WTC11 (cell line): ENCODE results near the gene NFATC2. TPM values are rescaled to one million over a fixed set of nuclear protein-coding genes. Genes with fewer than 3 reads are reported as not detected.

Source experiments
- ATAC-seq: fragments of 200-7000 bp; cut with Tn5 transposase; 2 replicates; pipeline ENCODE4 v1.10.0; 2021; ENCODE audit warnings: mild to moderate bottlenecking, moderate library complexity
- CTCF ChIA-PET: fragments of 300-600 bp; sonication (Branson Sonifier 250); formaldehyde crosslinking; loops from one replicate; lab custom pipeline; 2021; ENCODE audit warnings: antibody characterized with exemption; lab: Charles Lee
- POLR2A ChIA-PET: fragments of 350-600 bp; sonication (Branson Sonifier 250); formaldehyde crosslinking; loops from one replicate; lab custom pipeline; 2021; ENCODE audit warnings: antibody characterized with exemption; lab: Charles Lee
- DNase-seq: peaks from one replicate; pipeline ENCODE4 v3.0.0; 2021; ENCODE audit warnings: low spot score
- H3K27ac Mint-ChIP-seq: 2 replicates; pipeline ENCODE4 v1.8.0; 2021; ENCODE audit warnings: mixed read lengths
- H3K27me3 Mint-ChIP-seq: 2 replicates; pipeline ENCODE4 v1.8.0; 2021; ENCODE audit warnings: low read depth, mild to moderate bottlenecking, moderate library complexity, mixed read lengths
- H3K36me3 Mint-ChIP-seq: 2 replicates; pipeline ENCODE4 v1.8.0; 2021; ENCODE audit warnings: mixed read lengths
- H3K4me1 Mint-ChIP-seq: 2 replicates; pipeline ENCODE4 v1.8.0; 2022; ENCODE audit warnings: mixed read lengths
- H3K4me3 Mint-ChIP-seq: 2 replicates; pipeline ENCODE4 v1.8.0; 2021; ENCODE audit warnings: mild to moderate bottlenecking, moderate library complexity, mixed read lengths
- H3K9me3 Mint-ChIP-seq: 2 replicates; pipeline ENCODE4 v1.8.0; 2021; ENCODE audit warnings: mixed read lengths
- ETV6 ChIP-seq: sonication (generic); formaldehyde crosslinking; IDR thresholded peaks from 2 replicates; pipeline ENCODE4 v1.8.1; 2022; ENCODE audit warnings: mild to moderate bottlenecking, missing genetic modification reagents
- GABPB1 ChIP-seq: sonication (generic); formaldehyde crosslinking; IDR thresholded peaks from 2 replicates; pipeline ENCODE4 v1.8.1; 2023; ENCODE audit warnings: mild to moderate bottlenecking, missing genetic modification reagents
- GTF2I ChIP-seq: fragments of 250-450 bp; sonication (Bioruptor Pico); conservative IDR thresholded peaks from 2 replicates; pipeline ENCODE4 v1.4.0; 2021; ENCODE audit warnings: mild to moderate bottlenecking
- HMGA2 ChIP-seq: fragments of 250-450 bp; sonication (Bioruptor Pico); IDR thresholded peaks from 2 replicates; pipeline ENCODE4 v1.4.0; 2021; ENCODE audit warnings: mild to moderate bottlenecking, moderate library complexity
- NFE2L1 ChIP-seq: sonication (generic); formaldehyde crosslinking; IDR thresholded peaks from 2 replicates; pipeline ENCODE4 v1.8.1; 2023; ENCODE audit warnings: missing genetic modification reagents
- NR1H2 ChIP-seq: sonication (generic); formaldehyde crosslinking; IDR thresholded peaks from 2 replicates; pipeline ENCODE4 v1.9.0; 2021; ENCODE audit warnings: mild to moderate bottlenecking, moderate library complexity, missing genetic modification reagents
- OVOL2 ChIP-seq: fragments of 250-450 bp; sonication (Bioruptor Pico); IDR thresholded peaks from 2 replicates; pipeline ENCODE4 v1.9.0; 2021; ENCODE audit warnings: mild to moderate bottlenecking, borderline replicate concordance
- SOX15 ChIP-seq: fragments of 250-450 bp; sonication (Bioruptor Pico); IDR thresholded peaks from 2 replicates; pipeline ENCODE4 v1.9.0; 2021; ENCODE audit warnings: mild to moderate bottlenecking
- SP1 ChIP-seq: sonication (generic); formaldehyde crosslinking; conservative IDR thresholded peaks from 2 replicates; pipeline ENCODE4 v1.8.1; 2022; ENCODE audit warnings: missing genetic modification reagents
- TCF7 ChIP-seq: sonication (generic); formaldehyde crosslinking; IDR thresholded peaks from 2 replicates; pipeline ENCODE4 v1.8.0; 2022; ENCODE audit warnings: mild to moderate bottlenecking, low read depth, missing genetic modification reagents, moderate library complexity
- TEAD4 ChIP-seq: sonication (generic); formaldehyde crosslinking; IDR thresholded peaks from 2 replicates; pipeline ENCODE4 v1.8.0; 2022; ENCODE audit warnings: mild to moderate bottlenecking, missing genetic modification reagents
- ZBTB21 ChIP-seq: sonication (generic); formaldehyde crosslinking; IDR thresholded peaks from 2 replicates; pipeline ENCODE4 v1.8.1; 2023; ENCODE audit warnings: mild to moderate bottlenecking, missing genetic modification reagents, borderline replicate concordance
- ZNF121 ChIP-seq: sonication (generic); formaldehyde crosslinking; IDR thresholded peaks from 2 replicates; pipeline ENCODE4 v1.8.0; 2023; ENCODE audit warnings: missing genetic modification reagents
- ZNF317 ChIP-seq: sonication (generic); formaldehyde crosslinking; IDR thresholded peaks from 2 replicates; pipeline ENCODE4 v1.8.1; 2023; ENCODE audit warnings: low read depth, mild to moderate bottlenecking, moderate library complexity, missing genetic modification reagents, borderline replicate concordance
- ZNF671 ChIP-seq: fragments of 250-450 bp; sonication (Bioruptor Pico); IDR thresholded peaks from 2 replicates; pipeline ENCODE4 v1.8.0; 2021; ENCODE audit warnings: mild to moderate bottlenecking
- total RNA-seq: library from RNA; stranded (reverse); gene quantifications from 3 replicates; pipeline ENCODE4 v1.2.3, GENCODE V29; 2021
- TF ChIP-seq, protein P1 (sequence below): fragments of 250-450 bp; sonication (Bioruptor Pico); IDR thresholded peaks from 2 replicates; pipeline ENCODE4 v2.1.2; 2022; ENCODE audit warnings: mild to moderate bottlenecking, moderate library complexity
- TF ChIP-seq, protein P2 (sequence below): fragments of 250-450 bp; sonication (Bioruptor Pico); IDR thresholded peaks from 2 replicates; pipeline ENCODE4 v1.9.0; 2021; ENCODE audit warnings: mild to moderate bottlenecking
- TF ChIP-seq, protein P3 (sequence below): fragments of 200-600 bp; IDR thresholded peaks from 2 replicates; pipeline ENCODE4 v1.8.0; 2022; ENCODE audit warnings: antibody characterized with exemption
- TF ChIP-seq, protein P4 (sequence below): sonication (generic); formaldehyde crosslinking; conservative IDR thresholded peaks from 2 replicates; pipeline ENCODE4 v1.8.1; 2022; ENCODE audit warnings: mild to moderate bottlenecking, missing genetic modification reagents
- TF ChIP-seq, protein P5 (sequence below): sonication (generic); formaldehyde crosslinking; IDR thresholded peaks from 2 replicates; pipeline ENCODE4 v1.8.1; 2022; ENCODE audit warnings: low read depth, mild to moderate bottlenecking, moderate library complexity, missing genetic modification reagents, borderline replicate concordance
- TF ChIP-seq, protein P6 (sequence below): sonication (generic); formaldehyde crosslinking; IDR thresholded peaks from 2 replicates; pipeline ENCODE4 v1.8.1; 2022; ENCODE audit warnings: missing genetic modification reagents, borderline replicate concordance

The NFATC2 gene
- total RNA-seq, 1 experiment from 2014 or later = 1.7 TPM

DNA sequence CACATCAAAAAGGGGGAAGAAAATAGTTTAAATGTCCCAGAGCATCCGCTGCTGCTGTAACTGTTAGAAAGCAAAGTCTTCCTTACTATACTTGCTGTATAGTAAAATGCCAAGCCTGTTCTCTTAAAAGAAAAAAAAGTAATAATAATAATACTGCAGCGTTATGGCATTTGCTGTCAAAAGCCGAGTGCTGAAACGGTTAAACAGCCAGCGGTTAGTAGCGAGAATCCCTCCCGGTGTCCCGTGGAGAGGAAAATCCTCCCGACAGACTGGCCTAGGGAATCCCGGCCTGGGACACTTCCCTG lies 19.5 kb upstream of the NFATC2 start:
- Mint-ChIP-seq H3K27me3 (peaks cover 60% of the 10 kb centered on the region), H3K4me1 (peaks cover 25% of the 10 kb centered on the region), H3K27ac (no peak overlapping the region), H3K36me3 (no peaks in the 10 kb centered on the region), H3K4me3 (peak overlapping the region; percentile 77), H3K9me3 (no peaks in the 10 kb centered on the region)
- DNase-seq (no peak), ATAC-seq (no peak)
- POLR2A ChIA-PET = interaction anchor here (0.6 kb wide), 1 partner anchor 140 kb away, joined by 3 read pairs; no protein-coding TSS in a partner anchor
- CTCF ChIA-PET = interaction anchor here (0.9 to 2.8 kb wide), 11 partner anchors 13 to 574 kb away, joined by 3 to 39 read pairs (median 7); no protein-coding TSS in a partner anchor
- TF ChIP-seq, protein P1, sequence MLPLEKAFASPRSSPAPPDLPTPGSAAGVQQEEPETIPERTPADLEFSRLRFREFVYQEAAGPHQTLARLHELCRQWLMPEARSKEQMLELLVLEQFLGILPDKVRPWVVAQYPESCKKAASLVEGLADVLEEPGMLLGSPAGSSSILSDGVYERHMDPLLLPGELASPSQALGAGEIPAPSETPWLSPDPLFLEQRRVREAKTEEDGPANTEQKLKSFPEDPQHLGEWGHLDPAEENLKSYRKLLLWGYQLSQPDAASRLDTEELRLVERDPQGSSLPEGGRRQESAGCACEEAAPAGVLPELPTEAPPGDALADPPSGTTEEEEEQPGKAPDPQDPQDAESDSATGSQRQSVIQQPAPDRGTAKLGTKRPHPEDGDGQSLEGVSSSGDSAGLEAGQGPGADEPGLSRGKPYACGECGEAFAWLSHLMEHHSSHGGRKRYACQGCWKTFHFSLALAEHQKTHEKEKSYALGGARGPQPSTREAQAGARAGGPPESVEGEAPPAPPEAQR (CRISPR knock-in tag) = no peak
- TF ChIP-seq SP1 (CRISPR knock-in tag) = no peak
- no peak for TF ChIP-seq GABPB1 (CRISPR knock-in tag)
- TF ChIP-seq, protein P2, sequence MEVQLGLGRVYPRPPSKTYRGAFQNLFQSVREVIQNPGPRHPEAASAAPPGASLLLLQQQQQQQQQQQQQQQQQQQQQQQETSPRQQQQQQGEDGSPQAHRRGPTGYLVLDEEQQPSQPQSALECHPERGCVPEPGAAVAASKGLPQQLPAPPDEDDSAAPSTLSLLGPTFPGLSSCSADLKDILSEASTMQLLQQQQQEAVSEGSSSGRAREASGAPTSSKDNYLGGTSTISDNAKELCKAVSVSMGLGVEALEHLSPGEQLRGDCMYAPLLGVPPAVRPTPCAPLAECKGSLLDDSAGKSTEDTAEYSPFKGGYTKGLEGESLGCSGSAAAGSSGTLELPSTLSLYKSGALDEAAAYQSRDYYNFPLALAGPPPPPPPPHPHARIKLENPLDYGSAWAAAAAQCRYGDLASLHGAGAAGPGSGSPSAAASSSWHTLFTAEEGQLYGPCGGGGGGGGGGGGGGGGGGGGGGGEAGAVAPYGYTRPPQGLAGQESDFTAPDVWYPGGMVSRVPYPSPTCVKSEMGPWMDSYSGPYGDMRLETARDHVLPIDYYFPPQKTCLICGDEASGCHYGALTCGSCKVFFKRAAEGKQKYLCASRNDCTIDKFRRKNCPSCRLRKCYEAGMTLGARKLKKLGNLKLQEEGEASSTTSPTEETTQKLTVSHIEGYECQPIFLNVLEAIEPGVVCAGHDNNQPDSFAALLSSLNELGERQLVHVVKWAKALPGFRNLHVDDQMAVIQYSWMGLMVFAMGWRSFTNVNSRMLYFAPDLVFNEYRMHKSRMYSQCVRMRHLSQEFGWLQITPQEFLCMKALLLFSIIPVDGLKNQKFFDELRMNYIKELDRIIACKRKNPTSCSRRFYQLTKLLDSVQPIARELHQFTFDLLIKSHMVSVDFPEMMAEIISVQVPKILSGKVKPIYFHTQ = no peak
- no peak for TF ChIP-seq GTF2I
- TF ChIP-seq, protein P3, sequence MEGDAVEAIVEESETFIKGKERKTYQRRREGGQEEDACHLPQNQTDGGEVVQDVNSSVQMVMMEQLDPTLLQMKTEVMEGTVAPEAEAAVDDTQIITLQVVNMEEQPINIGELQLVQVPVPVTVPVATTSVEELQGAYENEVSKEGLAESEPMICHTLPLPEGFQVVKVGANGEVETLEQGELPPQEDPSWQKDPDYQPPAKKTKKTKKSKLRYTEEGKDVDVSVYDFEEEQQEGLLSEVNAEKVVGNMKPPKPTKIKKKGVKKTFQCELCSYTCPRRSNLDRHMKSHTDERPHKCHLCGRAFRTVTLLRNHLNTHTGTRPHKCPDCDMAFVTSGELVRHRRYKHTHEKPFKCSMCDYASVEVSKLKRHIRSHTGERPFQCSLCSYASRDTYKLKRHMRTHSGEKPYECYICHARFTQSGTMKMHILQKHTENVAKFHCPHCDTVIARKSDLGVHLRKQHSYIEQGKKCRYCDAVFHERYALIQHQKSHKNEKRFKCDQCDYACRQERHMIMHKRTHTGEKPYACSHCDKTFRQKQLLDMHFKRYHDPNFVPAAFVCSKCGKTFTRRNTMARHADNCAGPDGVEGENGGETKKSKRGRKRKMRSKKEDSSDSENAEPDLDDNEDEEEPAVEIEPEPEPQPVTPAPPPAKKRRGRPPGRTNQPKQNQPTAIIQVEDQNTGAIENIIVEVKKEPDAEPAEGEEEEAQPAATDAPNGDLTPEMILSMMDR = no peak
- TF ChIP-seq TCF7 (CRISPR knock-in tag) = no peak
- TF ChIP-seq ZNF671 = no peak
- TF ChIP-seq SOX15 (CRISPR knock-in tag) = no peak
- TF ChIP-seq, protein P4, sequence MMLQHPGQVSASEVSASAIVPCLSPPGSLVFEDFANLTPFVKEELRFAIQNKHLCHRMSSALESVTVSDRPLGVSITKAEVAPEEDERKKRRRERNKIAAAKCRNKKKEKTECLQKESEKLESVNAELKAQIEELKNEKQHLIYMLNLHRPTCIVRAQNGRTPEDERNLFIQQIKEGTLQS (CRISPR knock-in tag) = no peak
- TF ChIP-seq, protein P5, sequence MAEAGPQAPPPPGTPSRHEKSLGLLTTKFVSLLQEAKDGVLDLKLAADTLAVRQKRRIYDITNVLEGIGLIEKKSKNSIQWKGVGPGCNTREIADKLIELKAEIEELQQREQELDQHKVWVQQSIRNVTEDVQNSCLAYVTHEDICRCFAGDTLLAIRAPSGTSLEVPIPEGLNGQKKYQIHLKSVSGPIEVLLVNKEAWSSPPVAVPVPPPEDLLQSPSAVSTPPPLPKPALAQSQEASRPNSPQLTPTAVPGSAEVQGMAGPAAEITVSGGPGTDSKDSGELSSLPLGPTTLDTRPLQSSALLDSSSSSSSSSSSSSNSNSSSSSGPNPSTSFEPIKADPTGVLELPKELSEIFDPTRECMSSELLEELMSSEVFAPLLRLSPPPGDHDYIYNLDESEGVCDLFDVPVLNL = no peak
- no peak for TF ChIP-seq ZNF121 (CRISPR knock-in tag)
- TF ChIP-seq NR1H2 (CRISPR knock-in tag) = no peak
- no peak for TF ChIP-seq ZNF317 (CRISPR knock-in tag)
- TF ChIP-seq NFE2L1 (CRISPR knock-in tag) = no peak
- TF ChIP-seq ETV6 (CRISPR knock-in tag) = no peak
- no peak for TF ChIP-seq TEAD4 (CRISPR knock-in tag)
- TF ChIP-seq HMGA2 = no peak
- no peak for TF ChIP-seq ZBTB21

DNA sequence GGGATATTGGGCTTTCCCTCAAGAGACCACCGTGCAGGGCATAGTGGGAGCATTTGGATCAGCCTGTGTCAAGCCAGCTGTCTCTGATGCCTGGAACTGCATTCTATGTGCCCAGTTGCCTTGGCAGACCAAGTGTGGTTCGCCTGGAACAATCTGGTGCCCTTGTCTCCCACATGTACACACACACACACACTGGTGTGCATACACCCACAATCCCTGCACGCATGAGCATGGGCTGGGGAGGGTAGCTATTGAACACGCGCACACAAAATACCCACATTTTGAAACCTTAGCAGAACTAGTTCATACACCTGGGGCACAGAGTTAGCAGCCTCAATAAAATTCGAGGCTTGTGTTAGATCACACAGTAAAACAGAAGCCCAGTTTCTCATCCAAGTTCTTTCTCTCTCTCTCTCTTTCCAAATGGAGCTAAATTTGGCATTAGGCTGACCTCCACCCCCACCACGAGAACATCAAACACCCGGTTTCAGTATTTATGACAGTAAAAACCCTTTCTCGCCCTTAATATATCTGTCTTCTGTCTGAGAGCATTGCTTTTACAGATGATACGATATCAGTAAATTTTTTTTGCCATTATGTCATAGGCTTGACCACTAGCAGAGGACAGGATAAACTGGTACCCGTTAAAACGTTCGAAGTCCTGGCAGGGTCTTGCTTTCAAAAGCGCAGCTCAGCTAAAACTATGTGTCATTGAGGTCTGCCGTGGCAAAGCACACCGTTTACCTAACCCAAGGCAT lies 18.2 kb upstream of the NFATC2 start:
- peaks cover 1% of the 10 kb centered on the region for H3K9me3 Mint-ChIP-seq
- no peak for ATAC-seq
- H3K4me1 Mint-ChIP-seq = peaks cover 25% of the 10 kb centered on the region
- TF ChIP-seq OVOL2 = no peak
- TF ChIP-seq, protein P6, sequence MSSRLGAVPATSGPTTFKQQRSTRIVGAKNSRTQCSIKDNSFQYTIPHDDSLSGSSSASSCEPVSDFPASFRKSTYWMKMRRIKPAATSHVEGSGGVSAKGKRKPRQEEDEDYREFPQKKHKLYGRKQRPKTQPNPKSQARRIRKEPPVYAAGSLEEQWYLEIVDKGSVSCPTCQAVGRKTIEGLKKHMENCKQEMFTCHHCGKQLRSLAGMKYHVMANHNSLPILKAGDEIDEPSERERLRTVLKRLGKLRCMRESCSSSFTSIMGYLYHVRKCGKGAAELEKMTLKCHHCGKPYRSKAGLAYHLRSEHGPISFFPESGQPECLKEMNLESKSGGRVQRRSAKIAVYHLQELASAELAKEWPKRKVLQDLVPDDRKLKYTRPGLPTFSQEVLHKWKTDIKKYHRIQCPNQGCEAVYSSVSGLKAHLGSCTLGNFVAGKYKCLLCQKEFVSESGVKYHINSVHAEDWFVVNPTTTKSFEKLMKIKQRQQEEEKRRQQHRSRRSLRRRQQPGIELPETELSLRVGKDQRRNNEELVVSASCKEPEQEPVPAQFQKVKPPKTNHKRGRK = 0 out of 2 replicates have a peak, but pooled peaks have one; percentile 27
- TF ChIP-seq, all 79 proteins: peak for 1
- Mint-ChIP-seq H3K27ac (no peak overlapping the region), H3K27me3 (peaks cover 60% of the 10 kb centered on the region), H3K36me3 (no peaks in the 10 kb centered on the region), H3K4me3 (peak overlapping the region; percentile 59)
- no peak for DNase-seq
- POLR2A ChIA-PET = no interaction called here
- CTCF ChIA-PET = interaction anchor here (0.8 kb wide), 1 partner anchor 18 kb away, joined by 3 read pairs; the partner anchor contains the start of gene NFATC2
